ENCODE results near the gene PDP2.

PDP2 gene

DNA sequence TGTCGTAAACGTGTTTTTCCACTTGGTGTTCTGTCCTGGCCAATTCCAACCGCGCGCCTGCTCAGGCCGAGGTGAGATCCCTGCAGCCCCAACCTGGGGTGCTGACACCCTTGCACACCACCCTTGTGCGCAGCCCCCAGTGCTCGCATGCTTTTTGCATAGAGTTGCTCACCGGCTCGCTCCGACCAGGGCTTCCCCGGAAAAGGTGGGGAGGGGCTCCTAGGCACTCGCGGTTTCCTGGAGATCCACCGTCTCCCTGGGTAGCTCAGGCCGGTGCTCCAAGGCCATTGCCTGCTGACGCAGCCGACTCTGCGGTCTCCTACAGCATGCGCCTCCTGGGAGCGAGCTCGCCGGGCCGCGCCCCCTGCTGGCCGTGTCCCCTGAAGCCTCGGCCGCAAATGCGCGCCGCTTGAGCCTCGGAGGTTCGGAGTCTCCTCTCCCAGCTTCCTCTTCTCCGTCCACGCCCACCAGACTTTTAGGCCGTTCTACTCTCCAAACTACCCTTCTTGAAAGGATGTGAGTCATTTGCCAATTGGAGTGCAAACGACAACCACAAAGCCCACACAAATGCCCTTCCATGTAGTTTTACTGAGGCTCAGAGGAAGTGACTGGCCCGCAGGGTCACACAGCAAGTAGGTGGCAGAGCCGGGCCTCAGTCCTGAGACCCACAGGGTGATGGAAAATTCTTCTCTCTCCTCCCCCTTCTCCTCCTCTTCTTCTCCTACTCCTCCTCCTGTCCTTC is 7.2 kb upstream of the PDP2 start:
- TF ChIP-seq, protein P1, sequence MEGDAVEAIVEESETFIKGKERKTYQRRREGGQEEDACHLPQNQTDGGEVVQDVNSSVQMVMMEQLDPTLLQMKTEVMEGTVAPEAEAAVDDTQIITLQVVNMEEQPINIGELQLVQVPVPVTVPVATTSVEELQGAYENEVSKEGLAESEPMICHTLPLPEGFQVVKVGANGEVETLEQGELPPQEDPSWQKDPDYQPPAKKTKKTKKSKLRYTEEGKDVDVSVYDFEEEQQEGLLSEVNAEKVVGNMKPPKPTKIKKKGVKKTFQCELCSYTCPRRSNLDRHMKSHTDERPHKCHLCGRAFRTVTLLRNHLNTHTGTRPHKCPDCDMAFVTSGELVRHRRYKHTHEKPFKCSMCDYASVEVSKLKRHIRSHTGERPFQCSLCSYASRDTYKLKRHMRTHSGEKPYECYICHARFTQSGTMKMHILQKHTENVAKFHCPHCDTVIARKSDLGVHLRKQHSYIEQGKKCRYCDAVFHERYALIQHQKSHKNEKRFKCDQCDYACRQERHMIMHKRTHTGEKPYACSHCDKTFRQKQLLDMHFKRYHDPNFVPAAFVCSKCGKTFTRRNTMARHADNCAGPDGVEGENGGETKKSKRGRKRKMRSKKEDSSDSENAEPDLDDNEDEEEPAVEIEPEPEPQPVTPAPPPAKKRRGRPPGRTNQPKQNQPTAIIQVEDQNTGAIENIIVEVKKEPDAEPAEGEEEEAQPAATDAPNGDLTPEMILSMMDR (IDR thresholded peaks at IDR 0.05; ENCODE audit: low read length, missing control alignments), result peak; percentile 84
- peak overlapping the region; percentile 31 for H3K4me3 ChIP-seq (replicated peaks; ENCODE audit: low read depth, low read length)
- peak; percentile 98 for DNase-seq (ENCODE audit: low read depth)

DNA sequence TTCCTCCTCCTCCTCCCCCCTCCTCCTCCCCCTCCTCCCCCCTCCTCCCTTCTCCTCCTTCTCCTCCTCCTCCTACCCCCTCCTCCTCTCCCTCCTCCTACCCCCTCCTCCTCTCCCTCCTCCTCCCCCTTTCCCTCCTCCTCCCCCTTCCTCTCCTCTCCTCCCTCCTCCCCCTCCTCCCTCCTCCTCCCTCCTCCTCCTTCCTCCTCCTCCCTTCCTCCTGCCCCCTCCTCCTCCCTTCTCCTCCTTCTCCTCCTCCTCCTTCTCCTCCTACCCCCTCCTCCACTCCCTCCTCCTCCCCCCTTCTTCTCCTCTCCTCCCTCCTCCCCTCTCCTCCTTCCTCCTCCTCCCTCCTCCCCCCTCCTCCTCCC is 6.6 kb upstream of the PDP2 start:
- TF ChIP-seq, protein P1 (IDR thresholded peaks at IDR 0.05; ENCODE audit: low read length, missing control alignments), result no peak

DNA sequence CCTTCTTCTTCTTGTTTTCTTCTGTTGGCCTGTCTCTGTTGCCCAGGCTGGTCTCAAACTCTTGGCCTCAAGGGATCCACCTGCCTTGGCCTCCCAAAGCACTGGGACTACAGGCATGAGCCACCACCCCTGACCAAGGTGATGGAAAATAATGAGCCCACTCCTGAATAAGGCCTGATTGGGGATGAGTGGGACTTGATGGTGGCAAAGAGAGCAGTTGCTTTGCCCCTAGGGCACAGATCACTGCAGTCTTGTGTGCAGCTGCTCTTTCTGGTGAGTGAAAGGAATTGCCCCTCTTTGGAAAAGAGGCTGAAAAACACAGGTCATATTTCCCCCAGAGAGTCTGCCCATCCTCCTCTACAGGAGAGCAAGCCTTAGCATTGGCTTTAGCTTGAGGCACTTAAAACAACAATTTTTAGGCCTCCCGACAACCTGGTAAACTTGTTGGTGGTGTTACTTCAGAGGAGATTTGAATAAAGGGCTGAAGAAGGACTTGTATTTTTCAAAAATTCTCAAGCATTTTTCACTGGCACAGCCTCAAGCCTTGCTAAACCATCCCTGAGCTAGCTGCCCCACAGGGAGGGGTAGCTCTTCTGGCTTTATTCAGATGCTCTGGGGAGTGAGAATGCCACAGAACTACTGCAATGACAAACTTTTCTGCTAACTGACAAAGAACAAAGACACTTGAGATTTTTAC is 6.1 kb upstream of the PDP2 start:
- TF ChIP-seq, protein P1 (IDR thresholded peaks at IDR 0.05; ENCODE audit: low read length, missing control alignments), result no peak
- no peak overlapping the region for H3K4me3 ChIP-seq (replicated peaks; ENCODE audit: low read depth, low read length)
- DNase-seq (ENCODE audit: low read depth), result peak; percentile 59

More for the DNA sequence above, 6.6 kb upstream of the PDP2 start:
- no peak overlapping the region for H3K4me3 ChIP-seq (replicated peaks; ENCODE audit: low read depth, low read length)
- DNase-seq (ENCODE audit: low read depth), result no peak

DNA sequence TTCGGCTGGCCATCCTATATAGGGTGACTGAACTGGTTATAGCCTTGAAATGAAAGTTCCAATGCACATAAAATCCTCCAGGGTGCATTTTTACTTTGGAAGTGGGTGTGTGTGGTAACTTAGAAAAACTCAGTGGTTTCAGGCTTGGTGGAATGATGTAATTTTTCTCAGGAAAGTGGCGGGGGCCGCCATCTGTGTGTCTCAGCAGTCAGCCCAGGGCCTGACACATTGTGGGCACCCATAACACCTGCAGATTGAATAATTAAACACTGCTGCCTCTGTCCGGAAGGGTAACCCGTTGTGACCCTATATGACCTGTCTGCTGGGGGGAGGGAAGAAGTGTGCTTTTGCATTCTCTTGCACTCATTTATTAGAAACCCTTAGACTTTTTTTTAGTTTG is 2.2 kb upstream of the PDP2 start:
- no peak for DNase-seq (ENCODE audit: low read depth)
- H3K4me3 ChIP-seq (replicated peaks; ENCODE audit: low read depth, low read length), result no peak overlapping the region
- TF ChIP-seq, protein P1 (IDR thresholded peaks at IDR 0.05; ENCODE audit: low read length, missing control alignments), result no peak

DNA sequence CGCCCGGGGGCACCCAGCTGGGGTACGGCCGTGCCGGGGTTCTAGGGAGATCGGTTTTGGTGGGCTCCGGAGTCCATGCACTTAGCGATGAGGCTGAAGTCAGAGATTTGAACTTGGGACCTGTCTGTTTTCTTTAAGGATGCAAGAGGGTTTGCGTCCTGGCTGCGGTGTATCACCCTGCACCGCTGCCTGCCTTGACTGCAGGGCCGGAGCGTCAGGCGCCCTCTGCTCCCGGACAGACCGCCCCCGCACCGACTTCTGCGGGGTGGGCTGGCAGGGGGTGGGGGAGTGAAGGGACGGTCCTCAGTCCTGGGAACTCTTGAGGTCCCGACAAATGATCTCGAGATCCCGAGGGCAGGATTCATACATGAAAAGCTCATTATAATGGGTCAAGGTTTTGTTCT is 701 bp downstream of the PDP2 start:
- DNase-seq (ENCODE audit: low read depth), result no peak
- peak overlapping the region; percentile 90 for H3K4me3 ChIP-seq (replicated peaks; ENCODE audit: low read depth, low read length)
- TF ChIP-seq, protein P1 (IDR thresholded peaks at IDR 0.05; ENCODE audit: low read length, missing control alignments), result no peak

DNA sequence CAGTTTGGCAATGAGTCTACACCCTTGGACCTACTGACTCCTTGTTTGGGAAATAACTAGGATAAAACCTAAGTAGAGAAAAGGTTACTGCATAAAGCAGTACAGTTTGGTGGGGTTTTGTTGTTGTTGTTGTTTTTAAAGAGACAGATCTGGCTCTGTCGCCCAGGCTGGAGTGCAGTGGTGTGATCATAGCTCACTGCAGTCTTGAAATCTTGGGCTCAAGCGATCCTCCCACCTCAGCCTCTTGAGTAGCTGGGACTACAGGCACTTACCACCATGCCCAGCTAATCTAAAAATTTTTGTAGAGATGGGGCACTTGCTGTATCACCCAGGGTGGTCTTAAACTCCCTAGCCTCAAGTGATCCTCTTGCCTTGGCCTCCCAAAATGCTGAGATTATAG is 1.2 kb downstream of the PDP2 start:
- DNase-seq (ENCODE audit: low read depth), result no peak
- TF ChIP-seq, protein P1 (IDR thresholded peaks at IDR 0.05; ENCODE audit: low read length, missing control alignments), result no peak
- peak overlapping the region; percentile 90 for H3K4me3 ChIP-seq (replicated peaks; ENCODE audit: low read depth, low read length)
